HG03175 (cell line): ENCODE measurements around the gene CACNG4.
"Not testable (repeated sequence)": the region's sequence is repeated elsewhere in the genome, so short reads cannot be mapped to it uniquely, and the experiment has no call there.

ENCODE experiments used
- ATAC-seq: cut with Tn5 transposase; IDR thresholded peaks from one replicate; pipeline ENCODE4 v1.9.1; 2021; ENCODE audit warnings: mild to moderate bottlenecking, moderate library complexity; ENCODE audit not compliant: unreplicated experiment

The CACNG4 gene

DNA sequence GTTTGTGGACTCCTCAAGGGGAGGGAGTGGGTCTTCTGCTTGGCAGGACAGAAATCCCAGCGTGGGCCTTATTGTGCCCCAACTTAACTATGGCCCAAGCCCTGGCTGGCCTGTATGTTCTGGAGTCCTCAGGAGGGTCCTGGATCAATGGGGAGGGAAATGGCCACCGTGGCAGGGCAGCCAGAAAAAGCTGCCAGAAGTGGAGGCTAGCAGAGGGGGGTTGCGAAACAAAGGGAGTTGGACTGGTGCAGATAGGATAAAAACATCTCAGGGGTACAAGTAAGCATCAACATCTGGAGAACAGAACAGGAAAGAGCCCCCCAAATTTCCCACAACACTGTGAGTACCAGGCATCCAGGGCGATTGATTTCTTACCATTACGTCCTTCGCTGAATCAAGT lies 76.1 kb downstream of the CACNG4 start:
- ATAC-seq, result no peak

DNA sequence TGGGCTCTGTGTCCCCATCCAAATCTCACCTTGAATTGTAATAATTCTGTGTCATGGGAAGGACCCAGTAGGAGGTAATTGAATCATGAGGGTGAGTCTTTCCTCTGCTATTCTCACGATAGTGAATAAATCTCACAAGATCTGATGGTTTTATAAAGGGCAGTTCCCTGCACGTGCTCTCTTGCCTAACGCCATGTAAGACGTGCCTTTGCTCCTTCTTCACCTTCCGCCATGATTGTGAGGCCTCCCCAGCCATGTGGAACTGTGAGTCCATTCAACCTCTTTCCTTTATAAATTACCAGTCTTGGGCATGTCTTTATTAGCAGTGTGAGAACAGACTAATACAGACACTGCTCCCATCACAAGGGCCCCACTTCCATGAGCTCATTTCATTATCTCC lies 76.6 kb downstream of the CACNG4 start:
- not testable (repeated sequence) for ATAC-seq

DNA sequence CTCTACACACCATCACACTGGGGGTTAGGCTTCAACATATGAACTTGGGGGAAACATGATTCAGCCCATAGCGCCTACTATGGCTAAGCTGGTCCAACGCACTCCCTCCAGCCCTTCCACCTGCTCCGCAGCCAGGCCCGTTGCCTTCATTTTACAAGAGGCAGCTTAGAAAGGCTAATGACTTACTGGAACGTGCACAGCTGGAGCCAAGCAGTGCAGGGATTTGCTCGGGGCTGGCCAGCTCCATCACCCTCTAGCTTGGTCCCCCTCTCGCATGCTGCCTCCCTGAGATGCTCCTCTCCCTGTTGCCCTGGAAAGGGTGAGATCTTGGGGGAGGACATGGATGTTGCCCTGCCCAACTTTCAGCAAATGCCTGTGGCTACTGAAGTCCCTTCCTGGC lies 77.0 kb downstream of the CACNG4 start:
- no peak for ATAC-seq

DNA sequence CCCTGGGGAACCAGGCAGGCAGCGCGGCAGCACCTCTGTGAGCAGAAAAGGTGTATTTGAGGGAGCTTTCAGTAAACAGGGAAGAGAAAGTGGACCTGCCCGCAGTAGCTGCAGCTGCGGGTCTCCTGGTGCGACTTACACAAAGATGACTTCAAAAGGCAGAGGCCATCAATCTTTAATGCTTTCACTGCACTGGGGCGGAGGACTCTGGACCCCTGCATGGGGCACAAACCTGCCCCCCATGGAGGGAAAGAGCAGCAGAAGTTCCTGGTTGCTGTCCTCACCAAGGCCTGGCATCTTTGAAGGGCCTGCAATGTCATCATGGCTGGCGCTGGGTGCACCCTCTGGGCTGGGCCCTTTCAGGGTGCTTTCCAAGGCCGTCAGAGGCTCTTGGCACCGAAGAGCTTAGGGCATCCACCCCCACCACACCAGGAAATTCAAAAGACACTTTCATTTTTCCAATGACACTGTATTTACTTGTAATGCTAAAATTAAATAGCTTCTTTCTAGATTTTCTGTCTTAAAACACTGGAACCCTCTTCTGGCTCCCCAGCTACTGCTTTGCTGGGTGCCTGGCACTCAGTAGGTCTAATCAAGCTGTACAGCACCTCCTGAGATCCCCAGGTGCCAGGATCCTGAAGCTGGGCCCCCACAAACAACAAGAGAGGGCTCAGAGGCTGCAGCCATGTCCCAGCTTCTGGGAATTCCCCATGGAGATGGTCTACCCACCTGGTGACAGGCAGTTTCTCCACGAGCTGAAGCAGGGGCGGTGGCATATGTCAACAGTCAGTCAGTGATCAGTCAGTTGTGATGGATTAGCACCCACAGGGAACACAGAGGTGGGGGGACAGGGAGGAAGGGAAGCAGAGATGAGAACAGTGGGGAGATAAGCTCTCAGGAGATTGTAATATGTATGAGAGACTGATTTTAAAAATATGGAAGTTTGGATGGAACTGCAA lies 77.7 kb downstream of the CACNG4 start:
- ATAC-seq, result no peak

DNA sequence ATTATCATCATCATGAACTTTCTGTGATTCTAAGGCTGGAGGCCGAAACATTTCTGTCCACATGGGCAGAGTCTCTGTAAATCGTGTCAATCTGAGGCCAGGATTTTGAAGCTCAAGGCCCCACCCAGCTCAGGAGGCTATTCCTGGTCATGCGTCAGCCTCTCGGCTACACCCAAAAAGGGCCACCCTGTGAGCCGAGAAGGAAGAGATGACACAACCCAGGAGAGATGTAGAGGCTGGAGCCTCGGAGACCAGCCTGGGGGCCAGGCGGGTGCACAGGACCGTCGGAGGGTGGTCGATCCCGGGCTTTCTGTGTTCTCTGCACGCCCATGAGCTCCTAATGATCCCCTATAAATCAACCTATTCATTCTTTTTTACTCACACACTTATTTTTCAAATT lies 78.8 kb downstream of the CACNG4 start:
- ATAC-seq, result no peak

DNA sequence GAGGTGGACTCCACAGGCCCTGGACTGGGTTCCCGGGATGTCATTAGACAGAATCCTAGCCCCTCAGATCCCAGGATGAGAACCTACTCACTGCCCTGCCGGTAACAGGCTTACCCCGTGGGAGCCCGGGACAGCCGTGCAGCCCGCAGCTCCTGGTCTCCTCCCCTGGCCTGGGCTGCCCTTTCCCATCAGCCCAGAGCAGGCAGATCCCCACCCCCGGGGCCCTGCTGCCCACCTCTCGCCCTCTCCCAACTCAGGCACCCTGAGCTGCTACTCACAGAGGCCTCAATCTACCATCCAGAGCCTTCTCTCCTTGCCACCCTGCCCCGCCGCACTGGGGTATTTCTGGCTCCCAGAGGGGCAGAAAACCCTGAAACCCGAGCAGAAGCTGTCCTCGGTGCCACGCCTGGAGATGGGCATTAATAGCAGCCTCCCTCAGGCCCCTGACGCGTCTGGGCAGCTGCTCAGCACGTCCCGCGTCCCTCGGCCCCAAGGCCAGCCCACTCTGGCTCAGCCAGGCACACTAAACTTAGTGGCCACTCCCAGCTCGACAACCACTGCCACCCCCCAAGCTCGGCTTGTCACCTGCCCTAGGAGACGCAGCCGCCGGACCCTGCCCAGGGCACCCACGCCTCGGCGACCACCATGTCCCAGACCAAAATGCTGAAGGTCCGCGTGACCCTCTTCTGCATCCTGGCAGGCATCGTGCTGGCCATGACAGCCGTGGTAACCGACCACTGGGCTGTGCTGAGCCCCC lies 79.7 kb downstream of the CACNG4 start, which contains the start of gene CACNG1:
Gene CACNG1 (plus strand): TSS at position 539 of the 757 bp plus-strand sequence. CDS start 107 bp downstream, at position 646.
- no peak for ATAC-seq

DNA sequence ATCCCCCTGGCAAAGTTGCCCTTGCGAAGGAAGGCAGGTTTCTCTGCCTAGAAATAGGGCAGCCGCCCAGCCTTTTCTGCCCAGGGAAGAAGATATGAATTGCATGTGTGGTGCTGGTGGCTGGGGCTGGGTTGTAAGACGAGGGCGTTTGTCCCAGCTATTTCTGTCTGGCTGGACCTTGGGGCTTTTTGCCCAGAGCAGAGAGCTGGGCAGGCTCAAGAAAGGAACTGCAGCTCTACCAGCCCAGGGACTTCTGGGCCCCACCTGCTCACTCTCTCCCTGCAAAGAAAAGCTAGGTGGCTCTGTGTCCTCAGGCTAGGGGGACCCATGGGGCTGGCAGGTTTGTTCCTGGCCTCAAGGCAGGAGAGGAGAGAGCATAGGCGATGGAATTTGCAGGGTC lies 80.4 kb downstream of the CACNG4 start:
- no peak for ATAC-seq

DNA sequence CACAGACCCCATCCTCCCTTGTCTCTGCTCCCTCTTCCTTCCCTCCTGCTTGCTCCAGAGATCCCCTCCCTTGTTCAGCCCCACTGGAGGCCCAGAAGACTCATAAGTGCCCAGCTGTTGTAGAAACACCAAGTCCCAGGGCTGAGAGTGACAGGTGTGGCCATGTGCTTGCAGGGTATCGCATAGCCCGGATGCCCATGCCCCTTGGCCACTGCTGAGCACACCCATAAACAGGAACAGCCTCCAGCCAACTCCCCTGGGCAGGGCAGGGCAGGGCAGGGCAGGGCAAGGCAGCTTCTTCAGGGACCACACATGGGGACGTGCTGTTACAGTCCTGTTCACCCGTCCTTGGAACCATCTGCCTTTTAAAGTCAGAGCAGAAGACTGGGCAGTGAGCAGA lies 81.9 kb downstream of the CACNG4 start:
- no peak for ATAC-seq

DNA sequence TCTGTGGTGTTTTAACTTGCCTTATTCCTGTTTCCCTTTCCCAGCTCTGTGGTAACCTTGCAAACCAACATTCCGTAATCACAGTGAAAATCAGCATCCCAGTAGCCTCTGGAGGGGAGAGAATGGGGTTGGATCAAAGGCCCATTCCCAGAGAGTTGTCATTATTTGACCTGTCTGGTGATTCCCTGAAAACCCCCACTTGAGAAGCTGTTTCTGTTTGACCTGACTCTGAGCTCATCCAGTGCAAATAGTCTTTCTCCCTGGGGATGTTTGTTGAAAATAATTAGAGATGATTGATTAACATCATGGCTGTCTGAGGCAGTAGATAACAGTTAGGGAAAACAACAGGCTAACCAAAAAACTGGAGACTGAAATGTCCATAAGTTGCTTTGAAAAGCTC lies 82.9 kb downstream of the CACNG4 start:
- ATAC-seq, result no peak

DNA sequence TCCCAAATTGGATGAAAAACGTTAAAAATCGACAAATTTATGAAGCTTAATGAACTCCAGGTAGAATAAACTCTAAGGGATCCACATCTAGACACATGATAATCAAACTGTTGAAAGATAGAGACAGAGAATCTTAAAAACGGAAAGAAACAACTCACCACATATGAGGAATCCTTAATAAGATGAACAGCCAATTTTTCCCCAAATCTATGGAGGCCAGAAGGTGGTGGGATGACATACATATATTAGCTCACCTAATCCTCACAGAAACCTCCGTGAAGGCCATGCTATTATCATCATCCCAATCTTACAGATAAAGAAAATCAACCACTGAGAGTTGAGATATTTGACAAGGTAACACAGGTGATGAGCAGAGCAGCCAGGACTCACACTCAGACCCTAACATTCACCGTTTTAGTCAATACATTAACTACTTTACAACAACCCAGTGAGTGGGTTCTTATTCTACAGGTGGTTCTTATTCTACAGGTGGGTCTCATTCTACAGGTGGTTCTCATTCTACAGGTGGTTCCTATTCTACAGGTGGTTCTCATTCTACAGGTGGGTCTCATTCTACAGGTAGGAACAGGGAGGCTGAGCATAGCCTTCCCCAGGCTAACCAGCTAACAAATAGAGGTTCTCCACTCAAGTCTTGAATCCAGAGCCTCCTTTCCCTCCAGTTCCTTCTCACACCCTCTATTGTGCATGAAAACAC lies 84.7 kb downstream of the CACNG4 start:
- no peak for ATAC-seq

DNA sequence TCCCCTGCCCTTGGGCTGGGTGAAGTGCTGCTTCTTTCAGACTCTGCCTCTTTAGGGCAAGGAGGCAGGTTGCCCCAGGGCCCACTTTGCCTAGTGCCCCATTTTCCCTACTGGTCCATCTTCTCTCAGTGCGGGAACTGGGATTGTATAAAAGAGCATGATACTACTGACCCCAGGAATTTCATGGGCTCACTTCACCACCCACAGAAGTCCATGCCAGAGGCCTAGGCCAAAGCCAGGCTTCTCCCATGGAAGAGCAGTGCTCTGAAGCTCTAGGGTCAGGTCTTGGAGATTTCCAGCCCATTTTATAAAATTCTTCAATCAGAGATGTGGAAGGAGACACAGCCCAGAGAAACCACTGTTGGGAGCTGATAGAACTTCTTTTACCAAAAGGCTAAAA lies 85.6 kb downstream of the CACNG4 start:
- ATAC-seq, result no peak

DNA sequence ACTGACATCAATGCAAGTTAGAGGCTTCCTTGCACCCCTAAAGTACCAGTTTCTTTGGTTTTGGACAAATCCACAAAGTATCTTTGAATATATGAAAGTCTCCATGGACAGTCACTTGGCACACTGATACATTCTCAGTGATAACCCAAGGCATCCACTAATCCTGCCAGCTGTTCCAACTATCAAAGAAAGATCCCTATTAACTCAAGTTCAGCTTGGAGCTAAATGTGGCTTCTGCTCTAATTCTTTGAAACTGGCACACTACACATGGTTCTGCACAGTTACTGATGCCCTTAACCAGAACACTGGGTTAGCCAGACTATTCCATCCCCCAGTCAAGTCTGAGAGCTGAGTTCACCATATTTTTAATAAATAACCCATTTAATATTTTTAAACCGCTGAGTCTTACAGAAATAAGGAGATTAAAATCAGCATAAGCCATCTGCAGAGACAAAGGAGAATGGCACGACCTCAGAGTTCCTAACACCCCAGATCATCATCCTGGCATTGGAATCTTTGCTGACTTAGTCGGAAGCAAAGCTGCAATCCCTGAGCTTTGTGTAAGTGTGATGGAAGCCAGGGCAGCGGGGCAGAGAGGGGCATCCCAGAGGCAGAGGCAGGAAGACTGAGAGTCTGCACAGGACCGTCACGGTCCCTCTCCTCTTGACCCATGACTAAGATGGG lies 86.1 kb downstream of the CACNG4 start:
- ATAC-seq, result no peak

DNA sequence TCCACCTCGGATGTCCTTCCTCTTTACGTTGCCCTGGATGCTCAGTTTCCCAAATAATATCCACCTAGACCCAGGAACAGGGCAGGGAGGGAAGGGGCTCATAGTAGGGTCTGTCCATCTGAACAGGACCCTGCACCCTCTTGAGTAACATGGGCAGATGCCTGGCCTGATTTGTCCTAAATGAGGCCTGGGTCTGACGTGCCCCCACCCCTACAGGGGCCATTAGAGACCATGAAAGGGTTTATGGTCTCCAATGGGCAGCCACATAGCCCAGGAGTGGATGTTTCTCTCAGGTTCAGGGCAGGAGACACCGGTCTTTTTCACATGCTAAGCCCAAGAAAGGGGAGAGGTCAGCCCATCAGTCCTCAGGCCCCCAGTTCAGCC lies 86.6 kb downstream of the CACNG4 start:
- ATAC-seq, result no peak

DNA sequence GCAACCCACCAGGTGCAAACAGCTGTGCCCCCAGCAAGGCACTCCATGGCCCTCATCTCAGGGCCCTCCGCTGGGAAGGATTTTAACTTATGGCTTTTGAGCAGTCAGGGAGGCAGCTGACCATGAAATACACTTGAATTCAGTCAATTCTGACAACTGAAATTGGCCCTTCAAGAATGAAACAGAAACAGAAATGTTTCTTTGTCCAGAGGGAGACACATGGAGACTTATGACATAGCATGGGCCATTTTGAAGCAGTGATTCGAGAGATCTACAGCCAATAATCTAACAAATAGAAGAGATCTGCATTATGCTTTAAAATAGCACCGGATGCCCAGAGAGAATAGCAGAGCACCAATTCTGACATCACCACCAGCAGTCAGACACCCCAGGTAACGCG lies 87.3 kb downstream of the CACNG4 start:
- ATAC-seq, result no peak

DNA sequence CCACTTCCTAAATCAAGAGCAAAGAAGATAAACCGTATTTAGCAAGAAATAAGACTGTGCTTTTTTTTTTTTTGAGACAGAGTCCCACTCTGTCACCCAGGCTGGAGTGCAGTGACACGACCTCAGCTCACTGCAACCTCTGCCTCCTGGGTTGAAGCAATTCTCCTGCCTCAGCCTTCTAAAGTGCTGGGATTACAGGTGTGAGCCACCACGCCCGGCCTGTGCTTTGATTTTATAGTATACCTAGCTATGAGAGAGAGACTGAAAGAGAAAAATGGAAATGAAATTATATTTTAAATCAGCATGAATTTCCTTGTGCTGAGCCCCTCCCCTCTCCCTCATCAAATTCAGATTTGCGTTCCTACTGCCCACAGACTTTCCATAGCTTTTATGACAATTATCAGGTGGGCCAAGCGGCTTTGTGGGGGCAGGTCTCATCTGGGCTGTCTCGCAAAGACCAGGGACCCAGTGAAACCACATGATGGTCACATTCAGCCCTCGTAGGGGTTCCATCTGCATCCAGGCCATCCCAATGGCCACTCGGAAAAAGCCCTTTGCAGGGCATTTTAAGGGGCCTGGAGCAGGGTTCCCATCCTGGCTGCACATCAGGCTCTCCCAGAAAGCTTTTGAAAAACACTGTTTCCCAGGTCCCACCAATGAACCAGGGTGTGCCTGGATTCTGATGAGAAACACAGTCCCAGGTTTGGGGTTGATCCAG lies 88.4 kb downstream of the CACNG4 start:
- no peak for ATAC-seq

DNA sequence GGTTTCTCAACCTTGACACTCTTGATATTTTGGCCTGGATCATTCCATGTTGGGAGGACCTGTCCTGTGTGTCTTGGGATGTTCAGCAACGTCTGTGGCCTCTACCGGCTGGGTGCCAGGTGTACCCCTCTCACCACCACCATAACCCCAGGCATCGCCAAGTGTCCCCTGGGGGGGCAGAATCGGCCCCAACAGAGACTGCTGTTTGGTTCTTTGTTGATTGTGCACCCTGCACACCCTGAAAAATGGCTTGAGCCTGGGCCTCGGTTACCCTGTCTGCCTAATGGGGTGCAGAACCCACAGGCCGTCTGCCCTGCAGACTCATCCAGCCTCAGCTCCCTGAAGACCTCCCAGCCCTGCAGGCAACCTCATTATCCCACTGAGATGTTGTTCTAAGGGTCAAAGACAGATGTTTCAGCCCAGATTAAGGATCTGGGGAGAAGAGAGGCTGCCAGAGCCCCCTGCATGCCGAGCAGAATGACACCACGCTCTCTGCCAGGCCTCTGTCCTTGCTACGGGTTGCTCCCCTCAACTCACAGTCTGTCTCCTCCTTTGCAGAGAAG lies 89.0 kb downstream of the CACNG4 start:
- no peak for ATAC-seq

DNA sequence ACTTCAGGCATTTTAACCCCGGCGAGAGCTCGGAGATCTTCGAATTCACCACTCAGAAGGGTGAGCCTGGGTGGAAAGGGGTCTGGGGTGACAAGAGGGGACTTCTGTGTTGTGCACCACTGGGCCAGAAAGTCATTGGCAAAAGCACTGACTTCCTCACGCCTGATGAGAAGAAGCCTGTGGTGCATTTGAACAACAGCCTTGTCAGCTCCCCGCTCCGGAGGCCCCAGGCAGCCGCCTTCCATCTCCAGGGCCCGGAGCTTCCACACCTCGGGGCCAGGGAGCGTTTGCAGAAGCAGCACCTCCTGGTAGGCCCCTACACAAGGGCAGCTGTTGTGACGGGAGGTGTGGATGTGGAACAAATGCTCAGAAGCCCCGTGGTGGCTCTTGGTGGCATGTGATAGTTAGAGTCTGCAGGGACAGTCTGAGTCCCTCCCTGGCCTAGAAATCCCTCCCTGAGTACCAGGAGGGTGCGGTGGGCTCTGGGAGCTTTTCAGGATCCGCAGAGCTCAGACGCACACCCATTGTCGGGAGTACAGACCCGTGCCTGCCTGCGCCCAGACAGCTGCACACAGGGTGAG lies 89.6 kb downstream of the CACNG4 start:
- no peak for ATAC-seq

DNA sequence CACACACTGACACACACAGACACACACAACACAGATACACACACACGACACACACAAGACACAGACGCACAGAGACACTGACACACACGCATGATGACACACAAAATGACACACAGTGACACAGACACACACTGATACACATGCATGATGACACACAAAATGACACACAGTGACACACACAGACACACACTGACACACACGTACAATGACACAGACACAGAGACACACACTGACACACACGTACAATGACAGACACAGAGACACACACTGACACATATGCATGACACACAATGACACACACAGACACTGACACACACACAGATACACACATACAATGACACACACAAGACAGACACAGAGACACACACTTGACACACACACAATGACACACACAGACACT lies 90.1 kb downstream of the CACNG4 start:
- no peak for ATAC-seq

DNA sequence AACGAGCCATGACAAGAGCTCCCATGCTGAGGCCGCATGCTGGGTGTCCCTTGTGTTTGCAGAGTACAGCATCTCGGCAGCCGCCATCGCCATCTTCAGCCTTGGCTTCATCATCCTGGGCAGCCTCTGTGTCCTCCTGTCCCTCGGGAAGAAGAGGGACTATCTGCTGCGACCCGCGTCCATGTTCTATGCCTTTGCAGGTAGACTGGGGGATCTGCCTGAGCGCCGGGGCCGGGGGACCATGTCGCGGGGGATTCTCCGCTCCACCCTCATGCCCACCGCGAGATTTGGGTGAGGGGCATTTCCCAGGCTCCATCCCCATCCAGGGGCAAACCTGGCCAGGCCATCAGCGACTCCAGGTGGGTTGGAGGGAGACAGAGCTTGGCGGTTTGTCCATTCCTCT lies 90.5 kb downstream of the CACNG4 start:
- no peak for ATAC-seq
